HG02623 (cell line): ENCODE data around the gene FBXL4.
"Not testable (repeated sequence)": the region's sequence is repeated elsewhere in the genome, so short reads cannot be mapped to it uniquely, and the experiment has no call there.

Experiments used
- ATAC-seq: cut with Tn5 transposase; IDR thresholded peaks from one replicate; pipeline ENCODE4 v1.9.1; 2021; ENCODE audit warnings: moderate library complexity; ENCODE audit not compliant: unreplicated experiment

The FBXL4 gene

GRCh38 chr6:98946266-98946878, 1.4 kb downstream of the FBXL4 start:
- ATAC-seq, result no peak

- ATAC-seq, result no peak
Observed at GRCh38 chr6:98945311-98946115, 2.2 kb downstream of the FBXL4 start.

GRCh38 chr6:98944598-98945081, 3.1 kb downstream of the FBXL4 start:
- no peak for ATAC-seq

GRCh38 chr6:98944168-98944567, 3.6 kb downstream of the FBXL4 start:
- ATAC-seq, result no peak

GRCh38 chr6:98942263-98942803, 5.4 kb downstream of the FBXL4 start:
- ATAC-seq, result no peak

GRCh38 chr6:98941319-98941718, 6.4 kb downstream of the FBXL4 start:
- ATAC-seq, result no peak

GRCh38 chr6:98937351-98937750, 10.4 kb downstream of the FBXL4 start:
- ATAC-seq, result no peak

GRCh38 chr6:98932381-98932780, 15.4 kb downstream of the FBXL4 start:
- no peak for ATAC-seq

GRCh38 chr6:98931696-98932095, 16.1 kb downstream of the FBXL4 start:
- no peak for ATAC-seq

- ATAC-seq, result no peak
Observed at GRCh38 chr6:98929498-98930060, 18.2 kb downstream of the FBXL4 start.

GRCh38 chr6:98928688-98929087, 19.1 kb downstream of the FBXL4 start:
- ATAC-seq, result no peak

- ATAC-seq, result no peak
Observed at GRCh38 chr6:98927534-98927933, 20.2 kb downstream of the FBXL4 start.

- ATAC-seq, result no peak
Observed at GRCh38 chr6:98925831-98926230, 21.9 kb downstream of the FBXL4 start.

GRCh38 chr6:98924647-98925046, 23.1 kb downstream of the FBXL4 start:
- no peak for ATAC-seq

GRCh38 chr6:98920904-98921431, 26.8 kb downstream of the FBXL4 start:
- ATAC-seq, result peak; percentile 88

- not testable (repeated sequence) for ATAC-seq
Observed at GRCh38 chr6:98910946-98911345, 36.8 kb downstream of the FBXL4 start.

GRCh38 chr6:98909236-98909635, 38.5 kb downstream of the FBXL4 start:
- no peak for ATAC-seq

GRCh38 chr6:98906342-98906741, 41.4 kb downstream of the FBXL4 start:
- ATAC-seq, result not testable (repeated sequence)

- no peak for ATAC-seq
Observed at GRCh38 chr6:98905759-98906158, 42.0 kb downstream of the FBXL4 start.

GRCh38 chr6:98904096-98904495, 43.6 kb downstream of the FBXL4 start:
- ATAC-seq, result no peak

- no peak for ATAC-seq
Observed at GRCh38 chr6:98900706-98901105, 47.0 kb downstream of the FBXL4 start.
